Lower leg skin (tissue), 4 donors: ENCODE measurements around the gene ZDHHC17. TPM values are rescaled to one million over a fixed set of nuclear protein-coding genes. Genes with fewer than 3 reads are reported as not detected.

ENCODE experiments used
- DNase-seq, 2 donors: peaks; one replicate each; pipeline ENCODE4 v3.0.0-alpha.2; 2019; ENCODE audit warnings: low spot score in 2 of 2
- H3K4me3 ChIP-seq: fragments of 200-600 bp; sonication (generic); 2 replicates; pipeline ENCODE4 v1.5.1; 2017; ENCODE audit warnings: mild to moderate bottlenecking, low read depth; ENCODE audit not compliant: poor library complexity, severe bottlenecking
- POLR2A ChIP-seq, 2 donors: fragments of 450-650 bp; IDR thresholded peaks; one replicate each; pipeline ENCODE4 v1.6.1; 2016 to 2017; ENCODE audit warnings: antibody characterized with exemption in 2 of 2, mild to moderate bottlenecking in 1 of 2, moderate library complexity in 1 of 2
- WGBS, 2 donors: methylation state at CpG; one replicate each; pipeline ENCODE4 v1.1.5; 2018; 5-methylcytosine and 5-hydroxymethylcytosine counted together
- intact Hi-C: fragments of 100-400 bp; cut with DNase I; formaldehyde crosslinking; loops from one replicate; pipeline ENCODE4 v1.15.0; 2023; ENCODE audit warnings: low total_unique reads
- total RNA-seq, 4 donors: library from RNA; depleted of rRNA; stranded (reverse); fragments of >200 nt; gene quantifications; one replicate each; pipeline ENCODE4 v1.1.0, GENCODE V29; 2016
- TF ChIP-seq, protein P1 (sequence below), 3 donors: fragments of 450-650 bp; IDR thresholded peaks; one replicate each; pipeline ENCODE4 v1.5.1; 2016; ENCODE audit warnings: antibody characterized with exemption in 3 of 3, mild to moderate bottlenecking in 3 of 3, moderate library complexity in 2 of 3

Gene ZDHHC17
- total RNA-seq, 4 donors from 2014 or later, result 10.5 to 18.7 (median 13.0) TPM

DNA sequence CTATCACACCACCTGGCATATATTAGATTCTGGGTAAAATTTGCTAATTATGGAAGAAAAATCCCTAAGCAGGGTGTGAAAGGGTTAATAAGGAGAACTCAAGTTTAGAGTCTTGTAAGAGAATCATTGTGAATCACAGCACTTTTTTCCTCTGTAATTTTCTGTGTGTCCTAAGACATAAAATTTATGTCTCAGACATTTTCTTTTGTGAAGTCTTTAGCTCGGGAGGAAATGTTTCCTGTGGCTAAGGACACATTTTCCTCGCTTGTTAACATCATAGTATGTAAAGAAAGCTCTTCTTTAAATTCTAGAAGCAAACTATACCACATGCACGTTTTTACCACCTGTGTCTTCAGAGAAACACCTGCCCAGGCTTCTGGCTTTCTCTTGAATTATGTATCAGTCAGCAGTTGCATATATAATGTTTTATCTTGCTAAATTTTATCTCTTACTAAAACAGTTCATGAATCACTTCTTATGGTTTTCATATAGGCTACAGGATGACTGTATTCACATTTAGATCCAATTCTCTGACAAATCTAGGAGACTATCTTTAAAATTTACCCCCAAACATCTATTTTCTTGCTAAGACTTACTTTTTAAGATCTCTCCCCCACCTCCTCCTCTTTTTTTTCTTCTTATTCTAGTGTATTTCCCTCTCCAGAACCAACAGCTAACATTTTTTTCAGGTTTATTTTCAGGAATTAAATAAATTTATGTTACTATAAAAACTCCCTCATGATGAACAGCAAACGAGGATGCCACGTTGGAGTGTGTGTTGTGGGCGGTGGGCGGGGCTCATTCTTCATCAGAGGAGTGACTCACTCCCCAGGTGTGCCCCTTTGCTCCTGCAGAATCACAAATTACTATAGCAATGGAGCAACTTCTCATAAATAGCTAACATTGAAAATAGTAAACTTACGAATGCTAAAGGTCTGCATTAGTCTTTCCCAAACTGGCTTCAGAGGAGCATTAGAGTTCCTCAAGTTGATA lies 126.5 kb downstream of the ZDHHC17 start:
- H3K4me3 ChIP-seq, result no peak overlapping the region
- DNase-seq, result no peak
- whole genome bisulfite sequencing, 2 donors, result 37 to 41% methylated on average over 8 of the region's 8 CpGs
- intact Hi-C loops, result no loop called here
- no peak for TF ChIP-seq POLR2A (IDR thresholded peaks at IDR 0.05)
- TF ChIP-seq, protein P1, sequence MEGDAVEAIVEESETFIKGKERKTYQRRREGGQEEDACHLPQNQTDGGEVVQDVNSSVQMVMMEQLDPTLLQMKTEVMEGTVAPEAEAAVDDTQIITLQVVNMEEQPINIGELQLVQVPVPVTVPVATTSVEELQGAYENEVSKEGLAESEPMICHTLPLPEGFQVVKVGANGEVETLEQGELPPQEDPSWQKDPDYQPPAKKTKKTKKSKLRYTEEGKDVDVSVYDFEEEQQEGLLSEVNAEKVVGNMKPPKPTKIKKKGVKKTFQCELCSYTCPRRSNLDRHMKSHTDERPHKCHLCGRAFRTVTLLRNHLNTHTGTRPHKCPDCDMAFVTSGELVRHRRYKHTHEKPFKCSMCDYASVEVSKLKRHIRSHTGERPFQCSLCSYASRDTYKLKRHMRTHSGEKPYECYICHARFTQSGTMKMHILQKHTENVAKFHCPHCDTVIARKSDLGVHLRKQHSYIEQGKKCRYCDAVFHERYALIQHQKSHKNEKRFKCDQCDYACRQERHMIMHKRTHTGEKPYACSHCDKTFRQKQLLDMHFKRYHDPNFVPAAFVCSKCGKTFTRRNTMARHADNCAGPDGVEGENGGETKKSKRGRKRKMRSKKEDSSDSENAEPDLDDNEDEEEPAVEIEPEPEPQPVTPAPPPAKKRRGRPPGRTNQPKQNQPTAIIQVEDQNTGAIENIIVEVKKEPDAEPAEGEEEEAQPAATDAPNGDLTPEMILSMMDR (IDR thresholded peaks at IDR 0.05), result no peak

DNA sequence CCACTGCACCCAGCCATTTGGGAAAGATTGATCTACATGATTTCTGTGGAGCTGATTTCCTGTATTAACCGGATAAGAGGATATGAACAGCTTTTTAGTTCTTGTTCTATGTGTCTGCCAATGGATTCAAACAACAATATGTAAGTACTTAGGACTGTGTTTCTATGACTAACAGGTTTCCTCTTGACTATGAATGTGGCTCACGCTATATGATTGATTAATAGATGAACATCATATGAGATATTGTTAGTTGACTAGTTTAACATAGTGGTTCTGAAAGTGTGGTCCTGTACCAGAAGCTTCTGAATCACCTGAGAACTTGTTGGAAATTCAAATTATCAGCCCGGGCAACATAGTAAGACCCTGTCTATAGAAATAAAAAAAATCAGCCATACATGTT lies 127.7 kb downstream of the ZDHHC17 start:
- DNase-seq, result no peak
- WGBS, 2 donors, result 79 to 86% methylated on average over 3 of the region's 3 CpGs
- no peak overlapping the region for H3K4me3 ChIP-seq
- no peak for TF ChIP-seq POLR2A (IDR thresholded peaks at IDR 0.05)
- TF ChIP-seq, protein P1 (IDR thresholded peaks at IDR 0.05), result no peak
- intact Hi-C loops, result no loop called here

DNA sequence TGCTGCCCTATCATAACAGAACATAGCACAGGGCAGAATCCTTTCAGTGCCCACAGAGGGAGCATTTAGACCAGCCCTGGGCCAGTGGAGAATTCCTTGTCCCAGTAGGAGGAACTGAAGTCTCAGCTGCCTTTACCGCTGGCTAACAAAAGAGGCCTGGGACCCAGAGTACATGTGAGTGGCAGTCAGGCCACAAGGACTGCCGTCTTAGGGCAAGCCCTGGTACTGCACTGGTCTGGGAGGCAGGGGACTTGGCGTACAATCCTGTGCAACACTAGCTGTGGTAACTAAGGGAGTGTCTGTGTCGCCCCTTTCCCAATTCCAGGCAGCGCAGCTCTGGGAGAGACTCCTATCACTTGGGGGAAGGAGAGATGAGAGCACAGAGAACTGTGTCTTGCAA lies 131.9 kb downstream of the ZDHHC17 start:
- no peak for DNase-seq
- TF ChIP-seq POLR2A (IDR thresholded peaks at IDR 0.05), result no peak
- TF ChIP-seq, protein P1 (IDR thresholded peaks at IDR 0.05), result no peak
- 96 to 97% methylated on average over 5 of the region's 5 CpGs for WGBS, 2 donors
- no peak overlapping the region for H3K4me3 ChIP-seq
- intact Hi-C loops, result no loop called here

DNA sequence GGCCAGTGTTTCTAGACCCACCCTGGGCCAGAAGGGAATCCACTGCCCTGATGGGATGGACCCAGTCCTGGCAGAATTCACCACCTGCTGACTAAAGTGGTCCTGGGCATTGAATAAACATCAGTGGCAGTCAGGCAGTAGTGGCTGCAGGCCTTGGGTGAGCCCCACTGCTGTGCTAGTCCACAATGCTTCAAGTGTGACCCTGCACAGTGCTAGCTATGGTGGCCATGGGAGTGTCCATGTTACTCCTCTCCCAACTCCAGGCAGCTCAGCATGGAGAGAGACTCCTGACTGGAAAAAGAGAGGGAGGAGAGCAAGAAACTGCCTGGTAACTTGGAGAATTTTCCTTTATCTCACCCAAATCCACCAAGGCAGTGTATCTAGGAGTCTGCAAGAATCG lies 132.4 kb downstream of the ZDHHC17 start:
- no peak overlapping the region for H3K4me3 ChIP-seq
- DNase-seq, result no peak
- intact Hi-C loops, result no loop called here
- no peak for TF ChIP-seq POLR2A (IDR thresholded peaks at IDR 0.05)
- TF ChIP-seq, protein P1 (IDR thresholded peaks at IDR 0.05), result no peak
- 93 to 95% methylated on average over 1 of the region's 1 CpG for WGBS, 2 donors

DNA sequence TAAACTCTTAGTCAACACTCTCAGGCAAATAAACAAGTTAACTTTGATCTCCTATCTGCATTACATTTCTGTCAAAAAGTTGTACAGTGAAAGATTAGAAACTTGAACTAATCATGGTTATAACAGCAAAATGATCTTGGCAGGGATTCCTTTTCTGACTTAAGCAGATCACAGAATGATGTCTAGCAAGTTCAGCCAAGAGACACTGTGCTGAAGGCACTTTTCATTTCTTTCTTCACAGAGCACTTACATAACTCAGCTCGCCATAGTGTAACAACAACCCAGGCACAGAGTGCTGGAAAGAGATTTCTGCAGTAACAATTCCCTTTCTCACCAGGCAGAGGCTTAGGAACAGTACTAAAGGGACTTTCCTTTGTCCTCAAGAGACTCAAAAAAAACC lies 134.5 kb downstream of the ZDHHC17 start:
- TF ChIP-seq POLR2A (IDR thresholded peaks at IDR 0.05), result no peak
- TF ChIP-seq, protein P1 (IDR thresholded peaks at IDR 0.05), result no peak
- intact Hi-C loops, result no loop called here

More for the DNA sequence above, 134.5 kb downstream of the ZDHHC17 start:
- H3K4me3 ChIP-seq, result no peak overlapping the region
- DNase-seq, result no peak
- WGBS, 2 donors, result 18 to 28% methylated on average over 1 of the region's 1 CpG
